Muscle of back (tissue), 11 donors: ENCODE results near the gene PLPP7. TPM values are rescaled to one million over a fixed set of nuclear protein-coding genes. Genes with fewer than 3 reads are reported as not detected.

ENCODE experiments used
- DNase-seq, 3 donors: peaks; one replicate each; pipeline versions ENCODE4 v3.0.0 to v3.0.0-alpha.2; 2013
- polyA plus RNA-seq, 10 donors: library from polyadenylated mRNA; unstranded; fragments of 120-200 nt; gene quantifications; one replicate each; pipeline ENCODE4 v1.2.1, GENCODE V29; 2013; ENCODE audit not compliant: insufficient read length in 10 of 10

PLPP7 gene
- polyA plus RNA-seq, 10 donors = 20.0 to 33.9 (median 30.0) TPM

DNA sequence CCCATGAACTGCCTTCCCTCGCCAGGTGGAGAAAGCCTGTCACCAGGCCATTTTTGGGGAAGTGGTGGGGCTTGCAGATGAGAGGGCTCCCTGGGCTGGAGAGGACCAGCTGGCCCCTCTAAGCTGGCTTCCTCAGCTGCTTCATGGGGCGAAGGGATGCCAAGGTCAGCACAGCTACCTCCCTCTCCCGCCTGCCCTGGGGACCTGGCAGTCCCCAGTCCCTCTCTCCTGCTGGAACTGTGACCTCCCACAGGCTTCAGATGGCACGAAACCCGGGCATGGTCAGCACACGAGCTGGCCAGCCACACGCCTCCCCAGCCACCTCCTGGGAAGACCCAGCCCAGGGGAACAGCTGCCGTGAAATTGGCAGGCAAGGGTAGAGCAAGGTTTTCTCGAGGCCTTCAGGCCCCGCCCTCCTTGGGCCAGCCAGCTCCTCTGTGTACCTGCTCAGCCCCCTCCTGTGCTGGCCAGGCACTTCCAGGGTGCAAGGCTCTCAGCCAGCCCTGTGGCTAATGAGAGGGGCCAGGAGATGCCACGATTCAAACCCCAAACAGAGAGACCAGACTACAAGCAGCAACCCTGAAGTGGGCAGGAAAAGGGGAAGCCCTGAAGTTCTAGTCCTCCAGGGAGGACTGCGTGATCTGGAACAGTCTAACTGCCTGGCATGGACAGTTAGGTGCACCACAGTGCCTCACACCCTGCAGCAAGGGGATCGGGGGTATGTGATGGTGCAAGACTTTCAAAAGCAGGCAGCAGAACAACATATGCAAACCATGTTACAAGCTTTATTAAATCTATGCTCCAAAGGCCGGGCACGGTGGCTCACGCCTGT is 12.9 kb downstream of the PLPP7 start:
- DNase-seq = peak in 1 of 3 donors; percentile 53

GRCh38 chr9:131303381-131304321 is 14.1 kb downstream of the PLPP7 start:
- DNase-seq = peak in 1 of 3 donors; percentile 63

DNA sequence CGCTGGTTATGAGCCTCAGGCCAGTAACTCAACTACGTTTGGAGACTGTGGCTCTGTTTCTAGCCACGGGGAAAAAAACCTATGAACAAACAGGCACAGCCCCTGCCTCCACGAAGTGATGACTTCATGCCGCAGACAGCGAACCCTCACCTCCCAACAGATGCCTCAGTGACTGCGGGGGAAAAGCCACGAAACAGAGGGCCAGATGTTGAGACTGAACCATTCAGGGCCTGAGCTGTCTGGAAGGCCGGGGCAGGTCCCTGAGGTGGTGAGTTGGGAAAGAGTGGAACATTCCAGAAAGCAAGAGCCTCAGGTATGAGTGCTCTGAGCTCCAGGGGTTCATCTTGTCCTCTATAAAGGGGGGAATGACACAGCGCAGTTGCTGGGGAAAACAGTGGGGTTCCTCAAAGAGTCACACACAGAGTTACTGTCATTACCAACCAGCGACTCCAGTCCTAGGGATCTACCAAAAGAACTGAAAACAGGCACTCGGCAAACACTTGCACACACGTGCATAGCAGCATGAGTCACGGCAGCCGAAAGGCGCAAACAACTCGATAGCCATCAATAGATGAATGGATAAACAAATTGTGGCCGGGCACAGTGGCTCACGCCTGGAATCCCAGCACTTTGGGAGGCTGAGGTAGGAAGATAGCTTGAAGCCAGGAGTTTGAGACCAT is 15.3 kb downstream of the PLPP7 start:
- no peak for DNase-seq

- no peak for DNase-seq
Observed at GRCh38 chr9:131306397-131307004, 17.0 kb downstream of the PLPP7 start.

DNA sequence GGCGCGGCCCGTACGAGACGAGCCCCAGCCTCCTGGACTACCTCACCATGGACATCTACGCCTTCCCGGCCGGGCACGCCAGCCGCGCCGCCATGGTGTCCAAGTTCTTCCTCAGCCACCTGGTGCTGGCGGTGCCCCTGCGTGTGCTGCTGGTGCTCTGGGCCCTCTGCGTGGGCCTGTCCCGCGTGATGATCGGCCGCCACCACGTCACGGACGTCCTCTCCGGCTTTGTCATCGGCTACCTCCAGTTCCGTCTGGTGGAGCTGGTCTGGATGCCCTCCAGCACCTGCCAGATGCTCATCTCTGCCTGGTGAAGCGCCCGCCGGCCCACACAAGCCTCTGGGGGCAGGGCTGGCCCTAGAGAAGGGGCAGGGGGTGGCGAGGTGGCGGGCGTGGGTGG is 18.5 kb downstream of the PLPP7 start:
- no peak for DNase-seq

DNA sequence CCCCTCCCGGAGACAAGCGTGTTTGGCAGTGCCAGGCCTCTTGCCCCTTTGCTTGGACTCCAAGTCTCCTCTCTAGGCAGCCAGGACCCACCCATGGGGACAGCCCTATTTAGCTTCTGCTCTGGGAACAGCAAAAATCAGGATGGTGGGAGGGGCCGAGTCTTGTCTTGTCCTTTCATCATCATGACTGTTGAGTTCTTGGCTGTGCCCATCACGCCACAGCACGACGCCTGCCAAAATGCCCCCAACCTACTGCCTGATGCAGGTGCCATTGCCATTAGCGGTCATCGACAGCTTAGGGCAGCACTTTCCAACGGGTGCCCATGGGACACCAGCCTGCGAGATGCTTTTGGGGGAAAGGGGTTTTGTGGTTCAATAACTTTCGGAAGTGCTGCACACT is 18.9 kb downstream of the PLPP7 start:
- no peak for DNase-seq

GRCh38 chr9:131308906-131309529 is 19.5 kb downstream of the PLPP7 start:
- DNase-seq = no peak

DNA sequence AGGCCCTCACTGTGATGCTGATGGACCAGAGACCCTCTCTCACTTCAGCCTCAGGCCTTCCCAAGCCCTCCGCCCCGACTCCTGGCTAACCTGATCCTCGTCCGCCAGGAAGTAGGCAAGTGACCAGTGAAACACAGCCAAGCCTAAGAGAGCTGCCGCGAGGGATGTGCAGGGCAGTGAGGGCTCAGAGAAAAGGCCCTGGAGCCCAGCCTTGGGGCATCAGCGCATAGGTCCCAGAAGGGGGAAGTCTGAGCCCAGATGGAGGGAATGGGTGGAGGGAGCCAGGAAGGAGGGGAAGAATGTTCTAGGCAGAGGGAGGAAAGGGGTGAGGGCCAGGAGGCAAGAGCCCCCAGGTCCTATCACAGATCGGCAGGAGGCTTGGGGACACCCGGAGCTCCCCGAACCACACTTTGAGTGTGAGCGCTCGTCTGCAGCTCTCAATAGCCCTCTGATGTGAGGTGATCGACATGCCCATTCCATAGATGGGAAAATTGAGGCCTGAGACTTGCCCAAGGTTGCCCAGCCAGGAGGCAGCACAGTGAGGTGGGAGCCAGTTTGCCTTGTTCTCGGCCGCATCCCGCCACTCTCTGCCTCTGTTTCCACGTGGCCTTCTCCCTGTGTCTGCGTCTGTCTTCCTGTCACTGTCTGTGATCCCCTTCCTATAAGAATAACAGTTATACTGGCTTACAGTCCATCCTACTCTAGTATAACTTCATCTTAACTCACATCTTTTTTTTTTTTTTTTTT is 20.2 kb downstream of the PLPP7 start:
- no peak for DNase-seq

- no peak for DNase-seq
Observed at GRCh38 chr9:131310833-131311554, 21.5 kb downstream of the PLPP7 start.

DNA sequence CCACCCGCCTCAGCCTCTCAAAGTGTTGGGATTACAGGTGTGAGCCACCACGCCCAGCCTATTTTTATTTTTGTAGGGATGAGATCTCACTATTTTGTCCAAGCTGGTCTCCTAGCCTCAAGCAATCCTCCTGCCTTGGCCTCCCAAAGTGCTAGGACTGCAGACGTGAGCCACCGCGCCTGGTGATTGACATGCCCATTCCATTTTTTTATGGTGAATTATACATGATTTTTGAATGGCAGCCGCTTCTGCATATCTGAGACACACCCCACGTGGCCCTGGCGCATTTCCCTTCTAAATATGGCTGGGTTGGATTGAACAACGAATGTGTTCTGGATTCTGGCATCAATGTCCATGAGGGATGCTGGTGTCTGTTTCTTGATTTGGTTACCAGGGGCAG is 22.7 kb downstream of the PLPP7 start:
- DNase-seq = no peak

- DNase-seq = no peak
Observed at GRCh38 chr9:131312822-131313770, 23.6 kb downstream of the PLPP7 start.

- DNase-seq = peak in 1 of 3 donors; percentile 67
Observed at GRCh38 chr9:131318231-131319085, 28.9 kb downstream of the PLPP7 start.

- peak; percentile 31 to 90 (median 76) for DNase-seq
Observed at GRCh38 chr9:131319486-131319885, 30.0 kb downstream of the PLPP7 start.

DNA sequence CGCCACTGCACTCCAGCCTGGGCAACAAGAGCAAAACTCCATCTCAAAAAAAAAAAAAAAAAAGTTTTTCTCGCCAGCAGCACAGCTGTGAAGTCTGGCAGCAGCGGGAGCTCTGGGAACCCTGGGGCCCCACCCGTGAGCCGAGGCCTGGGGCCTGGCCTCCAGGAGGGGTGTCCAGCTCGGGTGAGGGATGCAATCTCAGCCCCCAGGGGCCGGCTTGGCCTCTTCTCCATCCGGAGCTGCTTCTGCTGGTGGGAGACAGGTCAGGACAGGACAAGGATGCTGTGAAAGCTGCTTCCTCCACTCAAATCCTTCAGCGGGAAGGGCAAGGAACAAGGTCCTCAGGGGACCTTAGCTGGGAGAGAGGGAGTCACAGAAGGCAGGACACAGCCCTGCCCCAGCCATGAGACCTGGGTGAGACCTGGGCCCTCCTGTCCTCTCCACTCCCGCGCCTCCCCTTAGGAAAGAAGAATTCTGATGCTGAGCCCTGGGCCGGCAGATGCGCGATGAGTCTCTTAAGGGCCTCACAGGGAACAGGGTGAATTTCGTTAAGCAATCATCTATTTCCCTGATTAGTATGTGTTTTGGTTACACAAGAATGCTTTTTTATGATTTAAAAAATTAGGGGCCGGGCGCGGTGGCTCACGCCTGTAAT is 30.6 kb downstream of the PLPP7 start:
- peak; percentile 33 to 94 (median 75) for DNase-seq

GRCh38 chr9:131323629-131324028 is 34.1 kb downstream of the PLPP7 start:
- no peak for DNase-seq

DNA sequence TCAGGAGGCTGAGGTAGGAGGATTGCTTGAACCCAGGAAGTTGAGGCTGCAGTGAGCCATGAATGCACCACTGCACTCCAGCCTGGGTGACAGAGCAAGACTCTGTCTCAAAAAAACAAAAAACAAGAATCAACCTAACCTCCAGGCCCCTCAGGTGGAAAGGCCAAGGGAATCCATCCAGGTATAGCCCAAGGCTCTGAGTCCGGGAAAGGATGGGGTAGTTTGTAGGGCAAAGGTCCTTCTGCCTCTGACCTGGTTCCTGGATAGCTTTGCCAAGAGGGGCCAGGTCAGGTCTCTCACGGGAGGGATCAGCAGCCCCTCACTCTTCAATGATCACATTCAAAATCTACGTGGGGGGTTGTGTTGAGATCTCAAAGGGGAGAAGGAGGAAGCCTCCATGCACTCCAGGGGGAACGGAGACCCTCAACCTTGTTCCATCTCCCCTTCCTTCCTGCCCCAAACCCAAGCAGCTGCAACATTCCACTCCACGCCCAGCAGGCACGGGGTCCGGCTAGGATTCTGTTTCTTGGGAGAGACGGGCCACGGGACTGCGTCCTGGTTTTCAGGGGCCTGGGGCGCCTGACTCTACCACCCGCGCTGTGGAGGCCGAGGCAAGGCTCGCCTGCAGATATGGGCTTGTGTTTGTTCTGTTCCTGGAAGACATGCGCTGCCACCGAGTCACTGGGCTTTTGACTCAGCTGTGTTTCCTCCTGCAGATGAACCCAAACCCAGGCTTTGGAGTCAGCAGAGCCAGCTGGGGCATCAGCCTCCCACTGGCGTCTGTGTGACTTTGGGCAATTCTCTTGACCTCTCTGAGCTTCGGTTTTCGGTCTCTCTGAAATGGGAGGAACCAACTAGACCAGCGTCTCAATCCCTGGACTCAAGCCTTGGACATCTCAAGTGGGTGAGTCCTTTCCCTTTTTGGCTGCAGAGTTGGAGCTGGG is 35.5 kb downstream of the PLPP7 start:
- no peak for DNase-seq
